ENCODE results near the gene CPLX1.

The CPLX1 gene

GRCh38 chr4:803884-804283, 22.0 kb downstream of the CPLX1 start:
- Histone ChIP-seq H3K27me3 (ENCODE audit: insufficient read depth, low read depth) (no peaks in the 10 kb centered on the region), H3K9ac (no peak overlapping the region), H3K27ac (no peak overlapping the region), H3K4me3 (IDR thresholded peaks at IDR 0.05; ENCODE audit: insufficient read depth, low read depth, low read length) (no peak overlapping the region), H4K20me1 (ENCODE audit: insufficient read depth) (no peaks in the 10 kb centered on the region), H3K4me1 (ENCODE audit: low read depth, poor library complexity, severe bottlenecking) (no peaks in the 10 kb centered on the region), H3K79me2 (ENCODE audit: insufficient read depth, low read depth) (no peaks in the 10 kb centered on the region), H3K36me3 (ENCODE audit: insufficient read depth) (no peaks in the 10 kb centered on the region), H3K4me2 (no peak overlapping the region), H2AFZ (ENCODE audit: low read depth) (no peak overlapping the region)
- TF ChIP-seq CTCF (conservative IDR thresholded peaks at IDR 0.05; ENCODE audit: low read depth, low read length): no peak

- no peak overlapping the region for H2AFZ ChIP-seq (ENCODE audit: low read depth)
- H3K79me2 ChIP-seq (ENCODE audit: insufficient read depth, low read depth): no peaks in the 10 kb centered on the region
- no peak overlapping the region for H3K4me2 ChIP-seq
- H3K36me3 ChIP-seq (ENCODE audit: insufficient read depth): no peaks in the 10 kb centered on the region
- H3K27me3 ChIP-seq (ENCODE audit: insufficient read depth, low read depth): no peaks in the 10 kb centered on the region
- no peak for TF ChIP-seq CTCF (conservative IDR thresholded peaks at IDR 0.05; ENCODE audit: low read depth, low read length)
- H3K4me1 ChIP-seq (ENCODE audit: low read depth, poor library complexity, severe bottlenecking): no peaks in the 10 kb centered on the region
- H3K27ac ChIP-seq: no peak overlapping the region
- no peak overlapping the region for H3K9ac ChIP-seq
- no peak overlapping the region for H3K4me3 ChIP-seq (IDR thresholded peaks at IDR 0.05; ENCODE audit: insufficient read depth, low read depth, low read length)
- no peaks in the 10 kb centered on the region for H4K20me1 ChIP-seq (ENCODE audit: insufficient read depth)
Observed at GRCh38 chr4:801436-802124, 24.3 kb downstream of the CPLX1 start.

- Histone ChIP-seq H3K4me2 (no peak overlapping the region), H3K4me1 (ENCODE audit: low read depth, poor library complexity, severe bottlenecking) (no peaks in the 10 kb centered on the region), H3K4me3 (IDR thresholded peaks at IDR 0.05; ENCODE audit: insufficient read depth, low read depth, low read length) (no peak overlapping the region), H3K27ac (no peak overlapping the region), H3K27me3 (ENCODE audit: insufficient read depth, low read depth) (no peaks in the 10 kb centered on the region), H3K79me2 (ENCODE audit: insufficient read depth, low read depth) (no peaks in the 10 kb centered on the region), H4K20me1 (ENCODE audit: insufficient read depth) (no peaks in the 10 kb centered on the region), H3K36me3 (ENCODE audit: insufficient read depth) (no peaks in the 10 kb centered on the region), H2AFZ (ENCODE audit: low read depth) (no peak overlapping the region), H3K9ac (no peak overlapping the region)
- no peak for TF ChIP-seq CTCF (conservative IDR thresholded peaks at IDR 0.05; ENCODE audit: low read depth, low read length)
Observed at GRCh38 chr4:797066-797465, 28.9 kb downstream of the CPLX1 start.

- no peak overlapping the region for H3K27ac ChIP-seq
- no peaks in the 10 kb centered on the region for H3K4me1 ChIP-seq (ENCODE audit: low read depth, poor library complexity, severe bottlenecking)
- no peaks in the 10 kb centered on the region for H4K20me1 ChIP-seq (ENCODE audit: insufficient read depth)
- H3K9ac ChIP-seq: no peak overlapping the region
- H2AFZ ChIP-seq (ENCODE audit: low read depth): no peak overlapping the region
- no peaks in the 10 kb centered on the region for H3K36me3 ChIP-seq (ENCODE audit: insufficient read depth)
- no peaks in the 10 kb centered on the region for H3K27me3 ChIP-seq (ENCODE audit: insufficient read depth, low read depth)
- no peak overlapping the region for H3K4me2 ChIP-seq
- H3K4me3 ChIP-seq (IDR thresholded peaks at IDR 0.05; ENCODE audit: insufficient read depth, low read depth, low read length): no peak overlapping the region
- H3K79me2 ChIP-seq (ENCODE audit: insufficient read depth, low read depth): no peaks in the 10 kb centered on the region
- no peak for TF ChIP-seq CTCF (conservative IDR thresholded peaks at IDR 0.05; ENCODE audit: low read depth, low read length)
Observed at GRCh38 chr4:796206-796605, 29.7 kb downstream of the CPLX1 start.
